GM21360 (cell line): Measurements from ENCODE around the gene HGFAC.

Source experiments
- ATAC-seq: cut with Tn5 transposase; IDR thresholded peaks from one replicate; pipeline ENCODE4 v1.9.1; 2021; ENCODE audit warnings: mild to moderate bottlenecking, moderate library complexity; ENCODE audit not compliant: unreplicated experiment

The HGFAC gene

DNA sequence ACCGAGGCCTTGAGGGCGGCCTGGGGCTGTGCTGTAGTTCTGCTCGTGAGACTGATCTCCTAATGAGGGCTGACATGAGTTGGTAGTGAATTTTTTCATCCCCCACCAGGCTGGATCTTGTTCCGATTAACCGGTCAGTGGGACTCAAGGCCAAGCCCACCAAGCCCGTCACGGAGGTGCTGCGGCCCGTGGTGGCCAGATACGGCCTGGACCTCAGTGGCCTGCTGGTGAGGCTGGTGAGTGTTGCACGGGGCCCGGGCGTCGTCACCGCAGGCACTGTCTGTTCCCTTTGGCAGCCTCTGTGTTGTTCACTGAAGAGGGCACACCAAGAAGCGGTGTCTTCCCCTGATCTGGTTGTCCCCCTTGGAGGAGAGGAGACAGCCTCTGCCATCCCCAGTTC lies 18.4 kb upstream of the HGFAC start:
- ATAC-seq = no peak

DNA sequence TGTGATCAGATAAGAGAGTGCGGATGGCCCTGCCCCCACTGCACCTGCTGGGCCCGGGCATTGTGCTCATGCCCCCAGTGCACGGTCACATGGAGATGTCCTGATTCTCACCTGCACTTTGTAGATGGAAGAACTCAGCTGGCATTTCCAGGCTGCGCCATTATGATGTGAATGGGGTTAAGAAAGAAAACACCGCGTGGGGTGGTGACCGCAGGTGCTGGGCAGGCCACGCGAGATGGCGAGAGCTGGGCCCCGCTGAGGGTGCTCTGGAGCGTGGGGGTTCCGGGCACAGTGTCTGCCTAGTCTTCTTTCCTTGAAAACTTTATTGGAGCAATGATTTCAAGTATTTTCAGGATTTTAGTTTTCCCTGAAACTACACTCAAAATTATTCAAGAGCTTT lies 17.8 kb upstream of the HGFAC start:
- no peak for ATAC-seq

DNA sequence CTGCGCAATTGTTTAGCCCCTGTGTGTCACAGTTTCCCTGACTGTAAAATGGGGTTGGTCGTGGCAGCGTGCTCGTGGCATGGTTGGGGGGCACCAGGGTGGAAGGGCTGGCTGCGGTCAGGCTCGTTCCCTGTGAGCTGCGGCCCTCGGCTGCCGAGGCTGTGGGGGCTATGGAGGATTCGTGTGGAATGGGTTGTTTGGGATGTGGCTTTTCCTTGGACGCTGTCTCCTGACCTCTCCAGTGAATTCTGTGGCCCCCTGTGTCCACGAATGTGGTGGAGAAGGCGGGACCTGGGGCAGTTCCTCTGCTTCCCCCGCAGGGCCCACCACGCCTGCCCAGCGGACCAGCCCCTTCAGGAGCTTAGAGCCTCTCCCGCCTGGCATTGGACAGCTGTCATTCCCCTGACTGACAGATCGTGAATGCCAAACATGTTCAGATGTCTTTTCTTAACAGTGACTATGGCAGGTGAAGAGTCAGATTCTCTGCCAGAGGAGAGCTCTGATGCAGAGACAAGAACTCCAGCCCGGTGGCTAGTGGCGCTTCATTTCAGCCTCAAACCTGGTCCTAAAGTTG lies 17.2 kb upstream of the HGFAC start:
- no peak for ATAC-seq

DNA sequence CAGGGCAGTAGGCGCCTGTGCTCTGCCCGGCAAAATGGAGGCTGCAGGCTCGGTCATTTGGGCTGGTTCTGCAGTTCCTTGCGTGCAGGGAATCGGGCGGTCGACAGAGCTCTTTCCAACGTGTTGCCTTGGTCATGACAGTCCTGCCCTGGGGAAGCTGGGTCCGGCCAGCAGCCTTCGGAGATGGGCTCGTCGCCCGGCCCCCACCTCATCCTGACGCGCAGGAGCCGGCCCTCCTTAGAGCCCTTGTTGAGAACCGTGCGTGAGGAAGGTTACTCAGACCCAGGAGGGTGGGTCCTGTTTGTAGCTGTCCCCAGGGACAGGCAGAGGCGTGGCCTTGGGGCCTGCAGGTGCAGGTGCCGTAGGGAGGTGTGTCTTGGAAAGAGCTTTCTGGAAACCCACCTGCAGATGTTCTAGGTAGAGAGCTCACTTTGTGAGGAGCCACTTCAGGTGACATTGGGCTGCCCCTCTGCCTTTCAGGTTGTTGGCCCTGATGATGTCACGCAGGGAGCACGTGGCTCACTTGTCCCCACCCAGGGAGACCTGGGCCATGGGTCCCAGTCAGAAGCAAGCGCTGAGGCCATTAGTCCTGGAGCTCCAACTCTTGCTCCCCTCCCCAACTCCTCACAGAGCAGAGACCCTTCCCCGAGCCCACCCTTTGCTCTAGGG lies 15.2 kb upstream of the HGFAC start:
- no peak for ATAC-seq

DNA sequence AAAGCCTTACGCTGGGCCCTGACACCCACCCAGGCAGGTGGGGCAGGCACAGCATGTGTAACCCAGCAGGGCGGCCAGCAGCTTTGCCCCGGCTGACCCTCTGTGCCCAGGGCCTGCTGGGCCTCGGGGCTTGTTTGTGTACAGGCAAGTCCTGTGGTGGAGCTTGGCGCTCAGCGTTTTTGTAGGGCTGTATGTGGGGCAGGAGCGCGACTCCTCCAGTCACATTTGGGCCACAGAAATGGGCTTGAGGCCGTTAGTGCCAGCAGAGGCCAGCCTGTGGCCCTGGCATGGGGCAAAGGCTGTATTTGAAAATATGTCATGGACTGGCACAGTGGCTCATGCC lies 14.7 kb upstream of the HGFAC start:
- no peak for ATAC-seq

DNA sequence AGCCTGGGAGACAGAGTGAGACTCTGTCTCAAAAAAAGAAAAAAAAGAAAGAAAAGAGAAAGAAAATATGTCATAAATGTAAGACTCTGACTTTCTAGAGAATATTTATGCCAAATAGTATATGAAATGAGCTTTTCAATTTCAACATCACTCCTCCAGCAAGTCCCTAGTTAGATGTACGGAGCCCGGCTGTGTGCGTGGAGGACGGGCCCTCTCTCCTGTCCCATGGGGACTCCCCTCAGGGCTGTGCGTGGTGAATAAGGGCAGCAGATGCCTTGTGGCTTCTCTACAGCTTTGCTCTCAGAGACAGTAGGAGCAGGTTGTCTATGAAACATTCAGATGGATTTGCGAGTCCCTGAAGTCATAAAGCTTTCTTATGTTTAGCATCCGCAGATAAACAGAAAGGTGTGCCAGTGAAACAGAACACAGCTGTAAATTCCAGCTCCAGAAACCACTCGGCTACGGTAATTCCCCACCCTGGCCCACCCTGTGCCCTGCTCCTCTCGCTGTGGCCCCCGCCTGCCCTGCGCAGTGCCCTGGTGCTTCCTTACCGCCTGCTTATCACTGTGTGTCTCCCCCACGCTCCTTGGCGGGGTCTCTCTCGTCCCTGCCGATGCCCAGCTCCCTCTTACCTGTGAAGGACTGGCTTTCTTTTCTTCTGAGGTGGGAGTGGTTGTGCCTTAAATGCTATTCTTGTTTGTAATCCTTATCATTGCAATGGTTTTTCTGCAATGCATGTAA lies 13.9 kb upstream of the HGFAC start:
- no peak for ATAC-seq

DNA sequence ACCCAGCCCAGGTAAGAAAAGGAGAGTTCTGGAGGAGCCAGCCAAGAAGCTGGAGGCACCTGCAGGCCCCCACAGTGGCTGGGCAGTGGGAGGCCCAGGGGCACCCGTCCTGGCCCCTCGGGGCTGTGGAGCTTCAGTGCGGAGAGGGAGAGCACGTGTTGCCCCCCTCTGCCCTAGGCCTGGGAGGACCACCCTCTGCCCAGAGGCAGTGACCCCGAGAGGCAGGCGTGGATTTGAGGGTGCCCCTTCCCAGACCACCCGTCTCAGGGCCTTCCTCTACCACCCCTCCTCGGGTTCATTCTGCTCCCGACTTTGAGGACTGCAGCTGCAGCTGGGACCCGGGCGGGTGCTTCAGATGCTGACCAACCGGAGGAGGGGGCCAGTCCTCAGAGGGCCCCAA lies 12.1 kb upstream of the HGFAC start:
- ATAC-seq = no peak

DNA sequence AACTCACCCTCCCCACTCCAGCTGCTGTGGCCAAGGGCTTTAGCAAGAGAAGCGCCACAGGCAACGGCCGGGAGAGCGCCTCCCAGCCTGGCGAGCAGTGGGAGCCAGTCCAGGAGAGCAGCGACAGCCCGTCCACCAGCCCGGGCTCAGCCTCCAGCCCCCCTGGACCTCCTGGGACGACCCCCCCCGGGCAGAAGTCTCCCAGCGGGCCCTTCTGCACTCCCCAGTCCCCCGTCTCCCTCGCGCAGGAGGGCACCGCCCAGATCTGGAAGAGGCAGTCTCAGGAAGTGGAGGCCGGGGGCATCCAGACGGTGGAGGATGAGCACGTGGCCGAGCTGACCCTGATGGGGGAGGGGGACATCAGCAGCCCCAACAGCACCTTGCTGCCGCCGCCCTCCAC lies 11.2 kb upstream of the HGFAC start:
- no peak for ATAC-seq

DNA sequence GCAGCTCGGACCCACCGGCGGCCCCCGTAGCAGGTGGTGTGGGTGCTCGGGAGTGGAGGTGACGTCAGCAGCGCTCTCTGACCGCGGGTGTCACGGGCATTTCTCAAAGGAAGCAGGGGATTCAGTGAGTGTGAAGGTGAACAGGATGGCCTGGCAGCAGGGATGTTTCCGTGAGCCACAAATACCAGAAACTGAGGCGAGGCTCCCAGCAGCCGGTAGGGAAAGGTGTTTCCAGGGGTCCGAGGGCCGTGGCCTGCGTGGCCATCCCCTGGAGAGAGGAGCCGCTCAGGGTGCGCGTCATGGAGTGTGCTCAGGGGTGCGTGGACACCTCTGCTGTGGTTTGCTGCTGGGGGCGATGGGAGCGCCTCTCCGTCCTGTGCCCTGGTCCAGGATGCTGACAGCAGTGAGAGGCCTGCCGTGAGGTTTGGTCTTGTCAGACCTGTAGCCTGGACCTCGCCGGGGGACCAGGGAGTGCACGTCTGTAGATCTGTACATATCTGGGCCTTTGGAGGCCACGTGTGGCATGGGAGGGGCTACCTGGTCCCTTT lies 10.2 kb upstream of the HGFAC start:
- ATAC-seq = no peak

DNA sequence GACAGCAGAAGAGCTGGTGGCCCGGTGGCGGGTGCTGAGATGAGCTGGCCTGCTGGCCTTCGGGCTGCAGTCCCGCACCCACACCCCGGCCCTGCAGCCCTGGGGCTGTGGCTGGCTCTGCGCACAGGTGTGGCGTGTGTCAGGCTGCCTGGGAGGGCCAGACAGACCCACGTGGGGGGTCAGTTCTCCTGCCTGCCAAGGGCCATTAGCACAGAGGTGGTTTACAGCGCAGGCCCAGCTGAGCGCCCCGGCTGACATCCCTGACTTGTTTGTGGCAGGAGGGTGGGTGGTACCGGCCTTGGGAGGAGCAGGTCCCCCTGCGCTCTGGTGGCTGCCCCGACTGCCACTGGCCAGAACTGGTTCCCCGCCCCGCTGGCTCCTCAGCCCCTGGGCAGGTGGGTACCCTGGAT lies 9.4 kb upstream of the HGFAC start:
- no peak for ATAC-seq

DNA sequence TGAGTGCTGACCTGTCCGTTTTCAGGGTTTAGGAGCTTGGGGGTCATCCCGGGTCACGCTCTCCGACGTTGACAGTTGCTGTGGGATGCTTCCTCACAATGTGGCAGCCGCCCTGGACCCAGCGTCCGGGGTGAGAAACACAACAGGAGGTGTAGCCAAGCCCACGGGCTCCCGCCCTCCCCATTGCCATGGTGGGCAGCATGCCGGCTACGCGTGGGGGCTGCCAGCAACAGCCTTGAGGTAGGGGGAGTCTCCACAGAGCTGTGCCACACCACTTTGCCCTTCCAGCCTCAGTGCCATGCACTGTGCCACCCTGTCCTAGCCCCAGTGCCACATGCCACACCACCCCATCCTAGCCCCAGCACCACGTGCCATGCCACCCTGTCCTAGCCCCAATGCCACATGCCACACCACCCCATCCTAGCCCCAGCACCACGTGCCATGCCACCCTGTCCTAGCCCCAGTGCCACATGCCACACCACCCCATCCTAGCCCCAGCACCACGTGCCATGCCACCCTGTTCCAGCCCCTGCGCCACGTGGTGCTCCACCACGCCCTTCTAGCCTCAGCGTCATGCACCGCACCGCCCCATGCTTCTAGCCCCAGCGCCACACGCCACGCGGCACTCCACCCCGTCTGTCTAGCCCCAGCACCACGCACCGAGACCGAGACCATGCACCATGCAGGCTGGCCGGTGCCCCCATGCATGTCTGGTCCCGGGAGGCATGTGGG lies 8.5 kb upstream of the HGFAC start:
- ATAC-seq = no peak

DNA sequence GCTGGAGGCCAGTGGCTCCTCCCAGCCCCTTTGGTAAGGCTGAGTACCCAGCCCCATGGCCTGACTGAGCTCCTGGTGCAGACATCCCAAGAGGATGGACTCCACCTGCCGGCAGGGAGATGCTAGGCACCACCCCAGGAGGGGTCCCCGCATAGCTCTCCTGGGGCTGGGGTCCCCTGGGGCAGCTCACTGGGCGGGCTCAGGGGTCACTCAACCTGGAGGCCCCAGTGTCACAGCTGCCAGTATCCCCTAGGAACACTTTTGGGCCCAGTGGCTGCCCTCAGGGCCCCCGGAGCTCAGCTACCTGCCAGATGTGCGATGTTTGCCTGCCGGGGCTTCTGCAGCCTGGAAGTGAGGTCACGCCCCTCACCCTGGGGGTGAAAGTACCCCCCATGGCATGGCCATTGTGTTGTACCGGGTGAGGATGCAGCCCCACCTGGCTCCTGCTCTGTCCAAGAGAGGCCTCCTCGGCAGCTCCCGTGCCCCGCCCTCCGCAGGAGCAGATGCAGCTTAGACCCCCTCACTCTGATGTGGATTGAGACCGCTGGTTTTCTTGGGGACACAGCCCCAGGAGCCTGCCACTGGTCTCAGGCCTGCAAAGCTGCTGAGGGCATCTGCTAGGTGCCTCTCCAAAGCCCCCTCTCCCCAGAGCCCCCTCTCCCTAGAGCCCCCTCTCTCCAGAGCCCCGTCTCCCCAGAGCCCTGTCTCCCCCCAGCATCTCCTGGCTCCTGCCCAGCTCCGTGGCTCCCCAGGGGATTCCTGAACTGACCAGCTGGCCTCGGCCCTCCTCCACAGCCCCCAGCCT lies 6.7 kb upstream of the HGFAC start:
- no peak for ATAC-seq

DNA sequence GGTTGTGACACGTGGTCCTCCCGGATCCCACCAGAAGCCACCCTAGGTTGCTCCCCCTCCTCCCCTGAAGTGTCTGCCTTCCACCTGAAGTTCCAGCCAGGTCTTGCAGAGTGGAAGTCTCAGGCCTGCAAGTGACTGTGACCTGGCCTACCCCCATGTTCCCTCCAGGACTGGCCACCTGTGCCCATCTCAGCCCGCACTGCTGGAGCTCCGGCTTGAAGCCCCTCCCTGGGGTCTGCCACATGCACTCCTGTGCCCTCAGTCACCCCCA lies 6.1 kb upstream of the HGFAC start:
- ATAC-seq = no peak

DNA sequence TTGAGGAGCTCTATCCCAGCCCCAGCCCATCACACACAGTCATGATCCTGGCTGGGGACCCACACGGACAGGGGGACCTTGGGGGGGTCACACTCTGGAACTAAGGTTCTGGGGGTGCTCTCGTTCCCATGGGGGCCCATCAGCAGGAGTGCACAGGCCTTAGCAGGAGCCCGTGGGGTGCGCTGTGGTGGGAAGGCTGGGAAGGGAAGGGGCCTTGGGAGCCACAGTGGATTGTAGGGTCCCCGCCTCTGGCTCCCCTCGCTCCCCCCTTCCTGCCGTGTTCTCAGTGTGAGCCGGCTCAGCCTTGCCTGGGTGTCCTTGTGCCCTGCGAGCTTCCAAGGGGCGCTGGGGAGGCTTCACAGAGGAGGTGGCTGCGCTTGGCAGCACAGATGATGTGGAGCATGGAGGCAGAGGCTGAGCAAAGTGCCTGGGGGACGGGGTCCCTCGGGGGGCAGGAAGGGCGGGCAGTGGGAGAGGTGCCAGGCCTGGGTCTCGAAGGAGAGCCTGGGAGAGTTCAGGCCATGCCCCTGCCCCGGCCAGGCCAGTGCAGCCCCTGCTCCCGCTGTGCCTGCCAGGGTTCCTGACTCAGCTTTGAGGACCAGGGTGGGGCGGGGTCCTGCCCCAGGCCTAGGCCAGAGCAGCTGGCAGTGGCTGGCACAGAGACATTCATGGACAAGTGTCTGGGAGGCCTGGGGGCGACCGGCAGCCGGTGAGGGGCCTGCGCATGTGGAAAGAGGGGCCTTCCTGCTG lies 5.5 kb upstream of the HGFAC start:
- no peak for ATAC-seq

DNA sequence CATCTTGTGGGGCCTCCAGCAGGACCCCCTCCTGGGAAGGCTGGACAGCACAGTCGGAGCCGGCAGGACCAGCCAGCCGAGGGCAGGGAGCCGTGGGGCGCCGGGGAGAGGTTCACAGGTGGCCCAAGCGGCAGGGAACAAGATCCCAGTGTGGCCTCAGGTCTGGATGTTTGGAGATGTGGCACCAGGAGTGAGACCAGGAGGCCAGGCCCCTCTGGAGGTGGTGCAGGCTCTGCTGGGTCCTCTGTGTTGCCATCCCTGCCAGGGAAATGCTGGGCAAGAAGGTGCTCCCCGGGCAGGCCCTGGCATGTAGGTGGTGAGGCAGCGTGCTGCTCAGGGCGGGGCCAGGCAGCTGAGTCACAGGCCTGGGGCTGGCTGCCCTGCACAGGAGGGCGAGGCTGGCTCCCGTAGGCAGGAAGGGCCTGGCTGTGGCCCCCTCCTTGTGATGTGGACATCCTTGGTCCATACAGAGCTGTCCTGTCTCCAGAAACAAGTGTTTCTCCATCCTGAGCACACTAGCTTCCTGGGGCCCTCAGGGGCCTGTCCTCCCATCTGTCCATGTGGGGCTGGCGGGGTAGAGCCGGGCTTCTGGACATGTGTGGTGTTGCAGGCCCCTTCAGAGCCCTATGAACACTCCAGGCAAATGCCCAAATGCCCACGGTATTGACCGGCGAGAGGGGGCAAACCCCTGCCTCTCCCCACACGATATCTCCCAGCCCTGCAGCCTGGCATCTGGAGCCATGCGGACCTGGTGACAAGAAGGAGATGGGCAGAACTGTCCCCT lies 4.8 kb upstream of the HGFAC start:
- ATAC-seq = no peak

DNA sequence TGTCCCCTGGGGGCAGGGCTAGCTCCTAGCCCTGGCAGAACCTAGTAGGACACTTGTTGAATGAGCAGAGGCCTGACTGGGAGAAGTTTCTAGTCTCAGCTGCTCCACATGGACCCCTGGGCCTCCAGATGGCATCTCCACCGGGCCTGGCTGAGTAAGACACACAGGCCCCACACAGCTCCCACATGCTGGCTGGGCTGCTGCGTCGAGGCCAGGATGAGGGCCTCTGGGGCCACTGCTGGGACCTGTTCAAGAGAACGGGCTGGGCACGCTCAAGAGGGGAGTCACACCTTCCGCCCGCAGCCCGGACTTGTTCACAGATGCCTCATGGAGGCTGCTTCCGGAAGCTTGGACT lies 4.2 kb upstream of the HGFAC start:
- no peak for ATAC-seq

DNA sequence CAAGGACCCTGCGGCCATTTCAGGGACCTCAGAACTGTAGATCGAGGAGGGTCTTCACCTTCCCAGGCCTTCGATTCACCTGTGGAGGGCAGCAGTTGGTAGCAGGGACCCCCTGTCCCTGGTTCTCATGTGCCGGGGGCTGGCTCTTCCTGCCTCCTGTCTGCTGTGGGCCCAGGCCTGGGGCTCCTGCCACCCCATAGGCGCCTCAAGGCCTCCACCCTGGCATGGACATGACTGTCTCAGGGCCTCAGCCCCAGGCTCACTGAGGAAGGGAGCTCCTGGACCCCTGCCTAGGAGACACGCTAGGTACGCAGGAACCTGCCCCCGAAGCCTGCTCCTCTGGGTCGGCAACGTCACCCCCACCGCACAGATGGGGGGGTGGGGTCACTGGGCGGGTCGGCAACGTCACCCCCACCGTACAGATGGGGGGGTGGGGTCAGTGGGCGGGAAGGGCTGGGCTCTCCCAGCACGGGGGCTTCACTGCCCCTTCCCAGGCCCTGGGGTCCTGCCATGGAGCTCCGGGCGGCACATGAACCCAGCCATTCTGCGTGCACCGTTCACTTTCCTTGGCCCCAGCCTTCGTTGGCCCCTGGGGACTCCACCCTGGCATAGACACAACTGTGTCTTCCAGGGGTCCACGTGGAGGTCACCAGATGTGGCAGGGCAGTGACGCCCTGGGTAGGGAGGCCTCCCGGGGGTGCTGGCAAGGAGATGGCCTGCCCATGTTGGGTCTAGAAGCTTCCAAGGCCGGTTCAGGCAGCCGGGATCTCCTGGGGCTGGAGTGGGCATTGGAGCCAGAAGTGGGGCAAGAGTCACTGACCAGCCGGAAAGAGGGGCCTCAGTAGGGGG lies 3.5 kb upstream of the HGFAC start:
- no peak for ATAC-seq

DNA sequence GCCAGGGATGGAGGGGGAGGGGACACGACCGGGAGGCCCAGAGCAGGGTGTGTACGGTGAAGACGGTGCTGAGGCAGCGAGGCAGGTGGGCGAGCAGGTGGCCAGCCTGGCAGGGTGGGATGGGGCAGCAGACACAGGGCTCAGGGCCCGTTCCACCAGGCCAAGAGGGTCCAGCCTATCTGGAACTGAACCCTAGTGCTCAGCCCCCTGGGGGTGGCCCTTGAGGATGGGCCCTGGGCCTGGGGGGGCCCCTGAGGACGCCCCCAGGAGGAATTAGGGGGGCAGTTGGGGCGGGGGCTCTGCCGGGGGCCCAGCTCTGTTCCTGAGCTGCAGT lies 3.0 kb upstream of the HGFAC start:
- ATAC-seq = no peak

DNA sequence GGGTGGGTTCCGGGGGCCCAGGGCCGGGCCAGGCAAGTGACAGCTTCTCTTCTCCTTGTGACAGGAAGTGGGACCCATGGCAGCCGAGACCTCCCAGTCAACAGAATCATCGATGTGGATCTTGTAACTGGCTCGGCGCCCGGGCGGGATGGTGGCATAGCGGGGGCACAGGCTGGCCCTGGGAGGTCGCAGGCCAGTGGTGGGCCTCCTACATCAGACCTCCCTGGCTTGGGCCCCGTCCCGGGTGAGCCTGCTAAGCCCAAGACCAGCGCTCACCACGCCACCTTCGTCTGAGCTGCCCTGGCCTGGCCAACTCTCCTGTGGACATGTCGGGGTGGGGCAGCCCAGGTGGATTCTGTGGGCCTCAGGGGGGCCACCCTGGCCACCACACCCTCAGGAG lies 2.4 kb upstream of the HGFAC start:
- no peak for ATAC-seq
